ENCODE results near the gene SLC25A40. TPM values are rescaled to one million over a fixed set of nuclear protein-coding genes. Genes with fewer than 3 reads are reported as not detected.

Gene SLC25A40, protein sequence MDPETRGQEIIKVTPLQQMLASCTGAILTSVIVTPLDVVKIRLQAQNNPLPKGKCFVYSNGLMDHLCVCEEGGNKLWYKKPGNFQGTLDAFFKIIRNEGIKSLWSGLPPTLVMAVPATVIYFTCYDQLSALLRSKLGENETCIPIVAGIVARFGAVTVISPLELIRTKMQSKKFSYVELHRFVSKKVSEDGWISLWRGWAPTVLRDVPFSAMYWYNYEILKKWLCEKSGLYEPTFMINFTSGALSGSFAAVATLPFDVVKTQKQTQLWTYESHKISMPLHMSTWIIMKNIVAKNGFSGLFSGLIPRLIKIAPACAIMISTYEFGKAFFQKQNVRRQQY
- 6.2 and 20.8 TPM in 2 replicates for total RNA-seq

DNA sequence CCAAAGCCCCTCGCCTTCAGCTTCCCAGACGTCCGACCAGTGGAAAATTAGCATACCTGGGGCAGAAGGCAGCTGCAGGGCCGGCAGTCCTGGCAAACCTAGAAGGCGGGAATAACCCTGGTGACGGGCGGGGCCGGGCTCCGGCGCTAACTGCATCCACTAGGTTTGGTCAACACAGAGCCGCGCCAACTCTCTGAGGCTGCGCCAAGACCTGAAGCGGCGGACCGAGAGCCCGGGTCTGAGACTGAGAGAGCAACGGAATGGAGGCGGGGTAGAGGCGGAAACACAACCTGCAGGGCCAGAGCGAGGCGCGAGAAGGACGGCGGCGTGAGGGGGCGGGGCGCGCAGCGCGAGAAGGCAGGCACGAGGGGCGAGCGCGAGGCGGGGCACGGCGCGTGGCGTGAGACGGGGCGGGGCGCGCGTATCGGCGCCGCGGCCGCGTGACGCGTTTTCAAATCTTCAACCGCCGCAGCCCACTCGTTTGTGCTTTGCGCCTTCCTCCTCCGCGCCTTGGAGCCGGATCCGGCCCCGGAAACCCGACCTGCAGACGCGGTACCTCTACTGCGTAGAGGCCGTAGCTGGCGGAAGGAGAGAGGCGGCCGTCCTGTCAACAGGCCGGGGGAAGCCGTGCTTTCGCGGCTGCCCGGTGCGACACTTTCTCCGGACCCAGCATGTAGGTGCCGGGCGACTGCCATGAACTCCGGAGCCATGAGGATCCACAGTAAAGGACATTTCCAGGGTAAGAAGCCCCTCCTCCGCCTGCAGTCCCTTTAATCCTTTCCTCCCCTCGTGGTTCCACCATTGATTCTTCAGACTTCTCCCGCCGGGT lies at the start of gene SLC25A40, which contains the start of gene DBF4:
Gene SLC25A40 (minus strand): TSS at position 321 of the 829 bp plus-strand sequence. CDS start 17,633 bp downstream, outside the sequence.
Gene DBF4 (plus strand): TSS at position 454 of the 829 bp plus-strand sequence. CDS start 240 bp downstream, at position 694.

Other genes starting within 250 kb of the SLC25A40 start
- 0.16 and 0.61 TPM in 2 replicates for gene RUNDC3B, start 248.0 kb downstream of the SLC25A40 start, total RNA-seq
- gene DBF4, start 133 bp upstream of the SLC25A40 start, total RNA-seq, result 25.6 and 53.3 TPM in 2 replicates
- gene ADAM22, start 57.9 kb upstream of the SLC25A40 start, total RNA-seq, result not detected in 2 replicates

All from hair follicular keratinocyte (primary cell).